Stomach (tissue), 4 donors: Measurements from ENCODE around the gene UXS1.

Experiments
- CTCF ChIP-seq, 7 experiments: fragments of 450-650 bp in 4 of 7; fragments of 200-600 bp in 3 of 7; sonication (generic) in 3 of 7; IDR thresholded peaks; one replicate each; pipeline ENCODE4 v1.5.1; 2016 to 2019; ENCODE audit warnings: antibody characterized with exemption in 7 of 7, control low read depth in 2 of 7, mild to moderate bottlenecking in 1 of 7
- EP300 ChIP-seq: sonication (generic); formaldehyde crosslinking; IDR thresholded peaks from one replicate; pipeline ENCODE4 v1.6.1; 2017; ENCODE audit warnings: antibody characterized with exemption
- POLR2AphosphoS5 ChIP-seq, 3 donors: sonication (generic); formaldehyde crosslinking; IDR thresholded peaks; one replicate each; pipeline ENCODE4 v1.6.1; 2016; ENCODE audit warnings: antibody characterized with exemption in 3 of 3

DNA sequence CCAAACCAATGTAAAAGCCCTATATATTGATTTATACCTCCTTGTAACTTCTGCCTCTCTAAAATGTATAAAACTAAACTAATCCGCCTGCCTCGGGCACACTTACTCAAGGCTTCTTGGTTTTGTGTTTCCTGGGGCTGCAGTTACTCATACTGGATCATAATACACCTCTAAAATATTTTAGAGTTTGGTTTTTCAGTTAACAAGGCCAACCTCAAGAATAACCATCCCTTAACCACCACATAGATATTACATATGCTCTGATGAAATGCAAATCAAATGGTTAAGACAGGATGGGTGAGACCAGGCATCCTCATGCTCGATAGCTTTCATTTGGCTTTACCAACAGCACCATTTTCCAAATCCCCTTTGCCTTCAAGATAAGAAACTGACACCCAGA is 46.4 kb downstream of the UXS1 start:
- no peak for TF ChIP-seq POLR2AphosphoS5 (IDR thresholded peaks at IDR 0.05)
- TF ChIP-seq EP300: no peak
- TF ChIP-seq CTCF (IDR thresholded peaks at IDR 0.05): no peak
